Stimulated activated naive CD8-positive, alpha-beta T cell treated with anti-CD3 and anti-CD28 coated beads, Interleukin-15, amount 100 ng/mL, for 72 hours (primary cell): ENCODE results near the gene SH2D2A.
"Not testable (repeated sequence)": the region's sequence is repeated elsewhere in the genome, so short reads cannot be mapped to it uniquely, and the experiment has no call there.

Experiments used
- ATAC-seq: fragments of 150-1000 bp; cut with Tn5 transposase; 2 replicates; pipeline ENCODE4 v1.10.0; 2021; ENCODE audit warnings: mild to moderate bottlenecking, moderate library complexity
- DNase-seq, 2 donors: peaks; one replicate each; pipeline ENCODE4 v3.0.0; 2021 to 2022
- H3K27ac Mint-ChIP-seq, 2 donors: one replicate each; pipeline ENCODE4 v1.8.0; 2022; ENCODE audit warnings: mild to moderate bottlenecking in 2 of 2, mixed read lengths in 2 of 2, moderate library complexity in 2 of 2
- H3K27me3 Mint-ChIP-seq: one replicate; pipeline ENCODE4 v1.8.0; 2022; ENCODE audit warnings: mixed read lengths
- H3K4me1 Mint-ChIP-seq: one replicate; pipeline ENCODE4 v1.8.0; 2022; ENCODE audit warnings: mild to moderate bottlenecking, mixed read lengths
- H3K4me3 Mint-ChIP-seq, 2 donors: one replicate each; pipeline ENCODE4 v1.8.0; 2022; ENCODE audit warnings: mild to moderate bottlenecking in 2 of 2, mixed read lengths in 2 of 2, moderate library complexity in 1 of 2
- H3K9me3 Mint-ChIP-seq, 2 donors: one replicate each; pipeline ENCODE4 v1.8.0; 2022; ENCODE audit warnings: mixed read lengths in 2 of 2

Gene SH2D2A

DNA sequence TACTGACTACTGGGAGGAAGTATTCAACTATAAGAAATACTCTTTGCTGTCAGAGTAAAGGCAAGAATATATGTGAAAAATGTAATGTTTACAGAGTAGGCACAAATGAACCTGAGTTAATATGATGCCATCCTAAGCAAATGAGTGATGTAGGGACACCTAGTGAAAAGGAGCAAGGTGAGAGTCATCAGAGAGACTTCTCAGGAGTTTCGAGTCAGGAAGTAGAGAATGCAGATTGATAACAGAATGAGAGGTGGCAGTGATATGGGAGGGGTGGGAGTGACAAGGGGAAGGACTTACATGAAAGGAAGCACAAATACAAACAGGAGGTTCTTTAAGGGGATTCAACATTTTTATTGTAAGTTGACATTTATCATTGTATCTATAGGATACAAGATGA is 39.1 kb downstream of the SH2D2A start:
- Mint-ChIP-seq H3K9me3 (no peaks in the 10 kb centered on the region), H3K4me1 (peaks cover 57% of the 10 kb centered on the region), H3K4me3 (no peak overlapping the region), H3K27me3 (no peaks in the 10 kb centered on the region), H3K27ac (no peak overlapping the region)
- DNase-seq (no peak), ATAC-seq (no peak)

GRCh38 chr1:156776942-156777341 is 39.7 kb downstream of the SH2D2A start:
- Mint-ChIP-seq H3K4me1 (peaks cover 62% of the 10 kb centered on the region), H3K9me3 (no peaks in the 10 kb centered on the region), H3K4me3 (no peak overlapping the region), H3K27me3 (no peaks in the 10 kb centered on the region), H3K27ac (peak overlapping the region in 1 of 2 donors; percentile 64)
- ATAC-seq (no peak), DNase-seq (no peak)

GRCh38 chr1:156775799-156776198 is 40.8 kb downstream of the SH2D2A start:
- ATAC-seq = no peak
- H3K27ac Mint-ChIP-seq = peak overlapping the region in 1 of 2 donors; percentile 44
- DNase-seq = no peak
- H3K9me3 Mint-ChIP-seq = no peaks in the 10 kb centered on the region
- H3K4me1 Mint-ChIP-seq = peaks cover 59% of the 10 kb centered on the region
- H3K27me3 Mint-ChIP-seq = no peaks in the 10 kb centered on the region
- no peak overlapping the region for H3K4me3 Mint-ChIP-seq

- H3K27ac Mint-ChIP-seq = no peak overlapping the region
- ATAC-seq = peak; percentile 52
- H3K4me1 Mint-ChIP-seq = peaks cover 80% of the 10 kb centered on the region
- H3K27me3 Mint-ChIP-seq = no peaks in the 10 kb centered on the region
- H3K4me3 Mint-ChIP-seq = peak overlapping the region in 1 of 2 donors; percentile 9
- no peaks in the 10 kb centered on the region for H3K9me3 Mint-ChIP-seq
- DNase-seq = no peak
These were observed 43.0 kb downstream of the SH2D2A start for GRCh38 chr1:156773607-156774006.

DNA sequence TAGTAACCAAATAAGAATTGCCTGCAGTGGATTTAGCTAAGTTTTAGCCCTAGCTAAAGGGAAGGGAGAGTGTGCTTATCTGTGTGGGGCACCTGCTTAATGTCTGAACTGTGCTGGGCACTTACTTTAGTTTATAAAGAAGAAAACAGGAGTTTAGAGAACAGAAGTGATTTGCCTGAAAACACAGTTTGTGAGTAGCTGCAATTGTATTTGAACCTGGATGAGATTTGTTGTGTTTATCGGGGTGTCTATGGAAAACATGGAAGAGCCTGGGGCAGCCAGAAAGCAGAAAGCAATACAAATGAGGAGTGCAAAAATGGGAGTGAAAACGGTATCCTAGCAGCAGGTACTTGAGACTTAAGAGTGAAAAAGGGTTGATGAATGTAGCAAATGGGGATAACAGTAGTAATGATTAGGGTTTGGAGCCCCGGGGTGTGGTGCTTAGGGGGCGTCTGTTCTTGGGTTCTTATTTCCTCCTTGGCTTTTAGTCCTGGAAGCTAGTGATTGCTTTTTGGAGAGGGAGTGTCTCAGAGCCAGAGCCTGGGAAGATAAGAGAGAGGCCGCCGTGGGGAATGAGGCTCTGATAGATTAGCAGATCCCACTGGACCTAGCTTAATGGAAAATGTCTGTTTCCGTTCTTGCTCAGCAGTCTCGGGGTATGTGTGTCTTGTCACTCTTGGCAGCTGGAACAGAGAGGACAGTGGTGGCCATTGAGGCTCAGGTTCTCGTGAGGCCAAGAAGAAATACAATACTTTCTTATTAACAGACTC is 43.7 kb downstream of the SH2D2A start:
- Mint-ChIP-seq H3K4me3 (no peak overlapping the region), H3K9me3 (no peaks in the 10 kb centered on the region), H3K27me3 (no peaks in the 10 kb centered on the region), H3K4me1 (peaks cover 78% of the 10 kb centered on the region), H3K27ac (peak overlapping the region in 1 of 2 donors; percentile 74)
- DNase-seq = no peak
- ATAC-seq = no peak

DNA sequence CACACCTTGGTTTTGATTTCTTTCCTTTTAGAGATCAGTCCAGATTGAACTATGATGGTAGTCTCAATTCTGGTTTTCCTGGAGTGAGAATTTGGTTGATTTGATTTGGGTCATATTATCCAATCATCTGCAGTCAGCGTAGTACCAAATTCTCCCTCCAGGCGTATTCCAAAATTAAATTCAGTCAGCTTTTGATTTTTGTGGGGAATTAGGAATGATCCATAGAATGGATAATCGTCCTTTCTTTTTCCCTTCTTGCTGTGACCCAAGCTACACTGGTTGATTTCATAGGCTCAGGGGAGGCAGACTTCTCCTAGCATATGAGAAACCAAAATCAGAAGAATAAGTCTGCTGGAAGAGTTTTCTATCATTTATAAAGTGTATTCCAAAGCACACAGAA is 44.4 kb downstream of the SH2D2A start:
- no peak for ATAC-seq
- no peaks in the 10 kb centered on the region for H3K27me3 Mint-ChIP-seq
- no peak for DNase-seq
- no peaks in the 10 kb centered on the region for H3K9me3 Mint-ChIP-seq
- peaks cover 71% of the 10 kb centered on the region for H3K4me1 Mint-ChIP-seq
- peak overlapping the region in 1 of 2 donors; percentile 50 for H3K27ac Mint-ChIP-seq
- no peak overlapping the region for H3K4me3 Mint-ChIP-seq

- Mint-ChIP-seq H3K4me1 (peaks cover 62% of the 10 kb centered on the region), H3K4me3 (no peak overlapping the region)
These were observed 47.9 kb downstream of the SH2D2A start for GRCh38 chr1:156768610-156769295.

DNA sequence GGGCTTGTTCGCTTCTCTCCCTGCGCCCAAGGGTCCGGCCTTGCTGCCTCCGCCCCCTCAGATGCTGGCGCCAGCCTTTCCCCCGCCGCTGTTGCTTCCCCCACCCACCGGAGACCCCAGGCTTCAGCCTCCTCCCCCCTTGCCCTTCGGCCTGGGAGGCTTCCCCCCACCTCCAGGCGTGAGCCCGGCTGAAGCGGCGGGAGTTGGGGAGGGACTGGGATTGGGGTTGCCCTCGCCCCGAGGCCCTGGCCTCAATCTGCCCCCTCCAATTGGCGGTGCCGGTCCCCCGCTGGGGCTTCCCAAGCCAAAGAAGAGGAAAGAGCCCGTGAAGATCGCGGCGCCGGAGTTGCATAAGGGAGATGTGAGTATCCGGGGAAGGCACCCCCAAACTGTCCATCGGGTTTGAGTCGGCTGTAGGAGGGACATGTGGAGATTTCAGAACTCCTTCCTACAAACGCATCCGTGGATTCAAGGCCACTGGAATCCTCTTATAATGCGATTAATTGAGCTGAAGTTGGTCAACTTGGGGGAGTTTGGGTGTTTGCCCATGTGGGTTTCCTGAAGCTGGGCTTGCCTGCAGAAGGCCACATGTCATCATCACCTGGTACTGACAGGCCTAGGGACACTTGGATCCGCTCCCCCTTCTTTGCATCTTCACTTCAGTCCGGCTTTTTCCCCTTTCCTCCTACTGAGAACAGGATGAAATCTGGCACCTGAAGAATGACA is 48.6 kb downstream of the SH2D2A start:
- peak; percentile 24 for ATAC-seq
- peak in 1 of 2 donors; percentile 73 for DNase-seq
- H3K4me1 Mint-ChIP-seq = peaks cover 55% of the 10 kb centered on the region
- H3K27ac Mint-ChIP-seq = no peak overlapping the region
- H3K4me3 Mint-ChIP-seq = no peak overlapping the region
- H3K27me3 Mint-ChIP-seq = no peaks in the 10 kb centered on the region
- no peaks in the 10 kb centered on the region for H3K9me3 Mint-ChIP-seq

More at GRCh38 chr1:156768610-156769295, 47.9 kb downstream of the SH2D2A start:
- ATAC-seq (no peak), DNase-seq (no peak)
- Mint-ChIP-seq H3K9me3 (no peaks in the 10 kb centered on the region), H3K27ac (no peak overlapping the region), H3K27me3 (no peaks in the 10 kb centered on the region)

- peak; percentile 96 for ATAC-seq
- DNase-seq = peak; percentile 97 to 99
- Mint-ChIP-seq H3K4me1 (peaks cover 47% of the 10 kb centered on the region), H3K4me3 (no peak within 1 kb of the TSS), H3K27ac (peak within 1 kb of the TSS in 1 of 2 donors; percentile 56), H3K27me3 (no peaks in the 10 kb centered on the region), H3K9me3 (no peaks in the 10 kb centered on the region)
These were observed 49.4 kb downstream of the SH2D2A start, which contains the start of gene PRCC for GRCh38 chr1:156767101-156767878. TSS of gene PRCC (plus strand) at chr1:156767535. CDS start at chr1:156767772, 237 bp downstream.

DNA sequence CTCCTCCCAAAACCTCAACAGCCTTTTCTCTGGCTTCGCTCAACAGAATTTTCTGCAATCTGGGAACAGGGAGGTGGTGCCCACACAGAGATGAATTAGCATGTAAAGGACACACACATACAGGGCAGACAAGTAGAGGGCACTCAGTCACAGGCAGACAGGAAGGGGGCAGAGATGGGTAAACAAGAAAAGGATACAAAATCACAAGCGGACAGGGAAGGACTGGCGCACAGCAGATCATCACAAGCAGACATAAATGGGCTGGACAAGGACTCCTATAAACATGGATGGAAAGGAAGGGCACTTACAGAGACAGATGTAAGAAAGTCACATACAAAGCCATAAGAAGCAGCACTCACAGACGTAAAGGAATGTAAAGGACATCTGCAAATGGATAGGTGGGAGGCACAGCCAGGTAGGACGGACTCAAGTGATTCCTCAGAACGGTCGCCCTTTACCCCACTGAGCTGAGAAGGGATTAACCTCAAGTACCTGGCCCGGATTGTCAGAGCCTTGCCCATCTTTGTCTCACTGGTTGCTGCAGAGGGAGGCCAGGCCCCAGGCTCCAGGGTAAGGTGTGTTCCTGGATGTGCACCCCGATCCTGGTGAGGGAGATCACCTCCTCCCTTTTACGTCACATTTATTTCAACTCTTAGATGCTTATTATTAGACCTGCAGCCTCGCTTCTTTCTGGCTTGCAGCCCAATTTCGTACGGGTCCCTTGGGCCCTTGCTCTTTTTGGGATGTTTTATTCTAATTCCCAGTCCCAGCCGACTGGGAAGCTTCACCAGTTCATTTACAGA is 50.1 kb downstream of the SH2D2A start:
- no peaks in the 10 kb centered on the region for H3K27me3 Mint-ChIP-seq
- no peaks in the 10 kb centered on the region for H3K9me3 Mint-ChIP-seq
- peaks cover 43% of the 10 kb centered on the region for H3K4me1 Mint-ChIP-seq
- DNase-seq (no peak), ATAC-seq (peak; percentile 4)
- peak overlapping the region in 1 of 2 donors; percentile 56 for H3K27ac Mint-ChIP-seq
- no peak overlapping the region for H3K4me3 Mint-ChIP-seq

GRCh38 chr1:156765666-156766065 is 51.0 kb downstream of the SH2D2A start:
- Mint-ChIP-seq H3K9me3 (no peaks in the 10 kb centered on the region), H3K27me3 (no peaks in the 10 kb centered on the region), H3K27ac (no peak overlapping the region), H3K4me3 (no peak overlapping the region), H3K4me1 (peaks cover 35% of the 10 kb centered on the region)
- DNase-seq = no peak
- ATAC-seq = no peak

GRCh38 chr1:156765136-156765535 is 51.5 kb downstream of the SH2D2A start:
- H3K27me3 Mint-ChIP-seq, ATAC-seq, H3K27ac Mint-ChIP-seq, H3K4me3 Mint-ChIP-seq, DNase-seq, H3K9me3 Mint-ChIP-seq: not testable (repeated sequence)
- H3K4me1 Mint-ChIP-seq = peaks cover 29% of the 10 kb centered on the region

DNA sequence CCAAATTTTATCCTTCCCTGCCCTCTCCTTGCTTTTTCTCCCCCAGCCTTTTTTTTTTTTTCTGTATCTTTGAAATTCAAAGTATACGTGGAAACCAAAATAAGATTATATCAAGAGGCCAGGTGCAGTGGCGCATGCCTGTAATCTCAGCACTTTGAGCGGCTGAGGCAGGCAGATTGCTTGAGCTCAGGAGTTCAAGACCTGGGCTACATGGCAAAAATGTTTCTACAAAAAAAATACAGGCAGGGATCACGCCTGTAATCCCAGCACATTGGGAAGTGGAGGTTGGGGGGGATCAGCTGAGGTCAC is 55.9 kb downstream of the SH2D2A start:
- H3K27me3 Mint-ChIP-seq = no peaks in the 10 kb centered on the region
- no peaks in the 10 kb centered on the region for H3K9me3 Mint-ChIP-seq
- ATAC-seq (no peak), DNase-seq (no peak)
- H3K27ac Mint-ChIP-seq = no peak overlapping the region
- no peak overlapping the region for H3K4me3 Mint-ChIP-seq
- H3K4me1 Mint-ChIP-seq = peaks cover 1% of the 10 kb centered on the region

- ATAC-seq = no peak
- Mint-ChIP-seq H3K27ac (no peak overlapping the region), H3K4me3 (no peak overlapping the region)
These were observed 56.4 kb downstream of the SH2D2A start for GRCh38 chr1:156760092-156760795.

More at GRCh38 chr1:156760092-156760795, 56.4 kb downstream of the SH2D2A start:
- H3K4me1 Mint-ChIP-seq = peaks cover under 1% of the 10 kb centered on the region
- DNase-seq = no peak
- no peaks in the 10 kb centered on the region for H3K9me3 Mint-ChIP-seq
- no peaks in the 10 kb centered on the region for H3K27me3 Mint-ChIP-seq
